Sigmoid colon (tissue), 4 donors: ENCODE results near the gene MAGI2.

Experiments
- CTCF ChIP-seq, 4 experiments: fragments of 450-650 bp in 3 of 4; fragments of 200-600 bp in 1 of 4; IDR thresholded peaks; one replicate each; pipeline ENCODE4 v1.5.1; 2016 to 2019; ENCODE audit warnings: antibody characterized with exemption in 4 of 4, mild to moderate bottlenecking in 3 of 4, moderate library complexity in 2 of 4
- EP300 ChIP-seq, 4 donors: sonication (generic); formaldehyde crosslinking; IDR thresholded peaks; one replicate each; pipeline ENCODE4 v1.6.1; 2017; ENCODE audit warnings: antibody characterized with exemption in 4 of 4
- POLR2A ChIP-seq, 2 donors: fragments of 450-650 bp; IDR thresholded peaks; one replicate each; pipeline ENCODE4 v1.6.1; 2016; ENCODE audit warnings: antibody characterized with exemption in 2 of 2, mild to moderate bottlenecking in 2 of 2, moderate library complexity in 2 of 2
- POLR2AphosphoS5 ChIP-seq, 4 donors: sonication (generic); formaldehyde crosslinking; IDR thresholded peaks; one replicate each; pipeline ENCODE4 v1.6.1; 2017; ENCODE audit warnings: antibody characterized with exemption in 4 of 4

GRCh38 chr7:78224923-78225322 lies 1228.5 kb downstream of the MAGI2 start:
- TF ChIP-seq POLR2A (IDR thresholded peaks at IDR 0.05) = no peak
- TF ChIP-seq CTCF (IDR thresholded peaks at IDR 0.05) = no peak
- no peak for TF ChIP-seq POLR2AphosphoS5 (IDR thresholded peaks at IDR 0.05)
- TF ChIP-seq EP300 (IDR thresholded peaks at IDR 0.05) = no peak
